Measurements from ENCODE around the gene GPA33.

The GPA33 gene

DNA sequence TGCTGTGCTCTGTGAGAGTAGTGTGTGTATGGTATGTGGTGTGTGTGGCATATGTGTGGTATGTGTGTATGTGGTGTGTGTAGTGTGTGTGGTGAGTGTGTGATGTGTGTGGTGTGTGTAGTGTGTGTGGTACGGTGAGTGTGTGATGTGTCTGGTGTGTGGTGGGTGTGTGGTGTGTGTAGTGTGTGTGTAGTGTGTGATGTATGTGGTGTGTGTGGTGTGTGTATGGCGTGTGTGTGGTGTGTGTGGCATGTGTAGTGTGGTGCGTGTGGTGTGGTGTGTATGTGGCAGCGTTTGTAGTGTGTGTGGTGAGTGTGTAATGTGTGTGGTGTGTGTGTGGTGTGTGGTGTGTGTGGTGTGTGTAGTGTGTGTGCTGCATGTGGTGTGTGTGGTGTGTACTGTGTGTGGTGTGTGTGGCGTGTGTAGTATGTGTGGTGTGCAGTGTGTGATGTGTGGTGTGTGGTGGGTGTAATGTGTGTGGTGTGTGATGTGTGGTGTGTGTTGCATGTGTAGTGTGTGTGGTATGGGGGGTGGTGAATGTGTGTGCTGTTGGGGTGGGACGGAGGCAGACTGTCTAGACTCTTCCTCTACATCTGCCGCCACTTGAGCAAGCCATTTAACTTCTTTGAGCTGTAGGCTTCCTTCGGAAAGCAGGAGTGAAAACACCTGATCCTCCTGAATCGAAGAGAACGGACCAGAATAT lies 33.5 kb downstream of the GPA33 start:
- ChIA-PET POLR2A (interaction anchor here (0.8 to 1.2 kb wide), 2 partner anchors 146 to 217 kb away, joined by 3 to 8 read pairs; partner anchors contain the start of gene POGK), CTCF (interaction anchor here (0.5 to 16.2 kb wide), 22 partner anchors 10 to 937 kb away, joined by 3 to 702 read pairs (median 4); partner anchors contain the start of gene TADA1)
- Histone ChIP-seq H3K36me3 (ENCODE audit: control insufficient read depth in 2 of 2, insufficient read depth in 1 of 2, low read length in 2 of 2) (no peaks in the 10 kb centered on the region), H3K27ac (ENCODE audit: extremely low read depth, low read depth, low read length) (no peak overlapping the region), H3K4me1 (ENCODE audit: control insufficient read depth, insufficient read depth, low read length) (no peaks in the 10 kb centered on the region), H3K4me3 (ENCODE audit: low read depth, low read length) (no peak overlapping the region), H3K9me3 (ENCODE audit: control insufficient read depth, insufficient read depth, low read depth, low read length) (no peaks in the 10 kb centered on the region)
- TF ChIP-seq, protein P1, sequence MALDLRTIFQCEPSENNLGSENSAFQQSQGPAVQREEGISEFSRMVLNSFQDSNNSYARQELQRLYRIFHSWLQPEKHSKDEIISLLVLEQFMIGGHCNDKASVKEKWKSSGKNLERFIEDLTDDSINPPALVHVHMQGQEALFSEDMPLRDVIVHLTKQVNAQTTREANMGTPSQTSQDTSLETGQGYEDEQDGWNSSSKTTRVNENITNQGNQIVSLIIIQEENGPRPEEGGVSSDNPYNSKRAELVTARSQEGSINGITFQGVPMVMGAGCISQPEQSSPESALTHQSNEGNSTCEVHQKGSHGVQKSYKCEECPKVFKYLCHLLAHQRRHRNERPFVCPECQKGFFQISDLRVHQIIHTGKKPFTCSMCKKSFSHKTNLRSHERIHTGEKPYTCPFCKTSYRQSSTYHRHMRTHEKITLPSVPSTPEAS (tag by site-specific recombination; IDR thresholded peaks at IDR 0.05): peak; percentile 94
- 0 out of 2 replicates have a peak, but pooled peaks have one; percentile 44 for TF ChIP-seq ZNF670 (tag by site-specific recombination; IDR thresholded peaks at IDR 0.05; ENCODE audit: low read depth)
- TF ChIP-seq, protein P2, sequence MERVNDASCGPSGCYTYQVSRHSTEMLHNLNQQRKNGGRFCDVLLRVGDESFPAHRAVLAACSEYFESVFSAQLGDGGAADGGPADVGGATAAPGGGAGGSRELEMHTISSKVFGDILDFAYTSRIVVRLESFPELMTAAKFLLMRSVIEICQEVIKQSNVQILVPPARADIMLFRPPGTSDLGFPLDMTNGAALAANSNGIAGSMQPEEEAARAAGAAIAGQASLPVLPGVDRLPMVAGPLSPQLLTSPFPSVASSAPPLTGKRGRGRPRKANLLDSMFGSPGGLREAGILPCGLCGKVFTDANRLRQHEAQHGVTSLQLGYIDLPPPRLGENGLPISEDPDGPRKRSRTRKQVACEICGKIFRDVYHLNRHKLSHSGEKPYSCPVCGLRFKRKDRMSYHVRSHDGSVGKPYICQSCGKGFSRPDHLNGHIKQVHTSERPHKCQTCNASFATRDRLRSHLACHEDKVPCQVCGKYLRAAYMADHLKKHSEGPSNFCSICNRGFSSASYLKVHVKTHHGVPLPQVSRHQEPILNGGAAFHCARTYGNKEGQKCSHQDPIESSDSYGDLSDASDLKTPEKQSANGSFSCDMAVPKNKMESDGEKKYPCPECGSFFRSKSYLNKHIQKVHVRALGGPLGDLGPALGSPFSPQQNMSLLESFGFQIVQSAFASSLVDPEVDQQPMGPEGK (tag by site-specific recombination; IDR thresholded peaks at IDR 0.05): 0 out of 2 replicates have a peak, but pooled peaks have one; percentile 38
- TF ChIP-seq ZNF2 (tag by site-specific recombination; IDR thresholded peaks at IDR 0.05): 0 out of 2 replicates have a peak, but pooled peaks have one; percentile 53
- TF ChIP-seq ZNF791 (tag by site-specific recombination; IDR thresholded peaks at IDR 0.05): 0 out of 2 replicates have a peak, but pooled peaks have one; percentile 40
- TF ChIP-seq ZNF529 (tag by site-specific recombination; IDR thresholded peaks at IDR 0.05; ENCODE audit: insufficient replicate concordance): no peak
- 0 out of 2 replicates have a peak, but pooled peaks have one; percentile 28 for TF ChIP-seq ZNF501 (tag by site-specific recombination; IDR thresholded peaks at IDR 0.05)
- TF ChIP-seq KLF9 (tag by site-specific recombination; IDR thresholded peaks at IDR 0.05; ENCODE audit: low read depth): 0 out of 2 replicates have a peak, but pooled peaks have one; percentile 53
- no peak for TF ChIP-seq ZNF701 (tag by site-specific recombination; IDR thresholded peaks at IDR 0.05)
- TF ChIP-seq, protein P3, sequence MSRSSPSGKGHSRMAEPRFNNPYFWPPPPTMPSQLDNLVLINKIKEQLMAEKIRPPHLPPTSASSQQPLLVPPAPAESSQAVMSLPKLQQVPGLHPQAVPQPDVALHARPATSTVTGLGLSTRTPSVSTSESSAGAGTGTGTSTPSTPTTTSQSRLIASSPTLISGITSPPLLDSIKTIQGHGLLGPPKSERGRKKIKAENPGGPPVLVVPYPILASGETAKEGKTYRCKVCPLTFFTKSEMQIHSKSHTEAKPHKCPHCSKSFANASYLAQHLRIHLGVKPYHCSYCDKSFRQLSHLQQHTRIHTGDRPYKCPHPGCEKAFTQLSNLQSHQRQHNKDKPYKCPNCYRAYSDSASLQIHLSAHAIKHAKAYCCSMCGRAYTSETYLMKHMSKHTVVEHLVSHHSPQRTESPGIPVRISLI (tag by site-specific recombination; IDR thresholded peaks at IDR 0.05): no peak
- TF ChIP-seq PRDM1 (tag by site-specific recombination; IDR thresholded peaks at IDR 0.05): peak; percentile 32; the same call in 1 of the 2 replicates
- no peak for TF ChIP-seq ZNF548 (tag by site-specific recombination; IDR thresholded peaks at IDR 0.05)
- 0 out of 2 replicates have a peak, but pooled peaks have one; percentile 31 for TF ChIP-seq ZNF157 (tag by site-specific recombination; IDR thresholded peaks at IDR 0.05)
- TF ChIP-seq, protein P4, sequence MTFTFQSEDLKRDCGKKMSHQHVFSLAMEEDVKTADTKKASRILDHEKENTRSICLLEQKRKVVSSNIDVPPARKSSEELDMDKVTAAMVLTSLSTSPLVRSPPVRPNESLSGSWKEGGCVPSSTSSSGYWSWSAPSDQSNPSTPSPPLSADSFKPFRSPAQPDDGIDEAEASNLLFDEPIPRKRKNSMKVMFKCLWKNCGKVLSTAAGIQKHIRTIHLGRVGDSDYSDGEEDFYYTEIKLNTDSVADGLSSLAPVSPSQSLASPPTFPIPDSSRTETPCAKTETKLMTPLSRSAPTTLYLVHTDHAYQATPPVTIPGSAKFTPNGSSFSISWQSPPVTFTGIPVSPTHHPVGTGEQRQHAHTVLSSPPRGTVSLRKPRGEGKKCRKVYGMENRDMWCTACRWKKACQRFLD (tag by site-specific recombination; IDR thresholded peaks at IDR 0.05): no peak
- peak; percentile 11; the same call in 1 of the 2 replicates for TF ChIP-seq EGR2 (tag by site-specific recombination; IDR thresholded peaks at IDR 0.05; ENCODE audit: low read depth)
- no peak for TF ChIP-seq SALL2 (tag by site-specific recombination; IDR thresholded peaks at IDR 0.05; ENCODE audit: borderline replicate concordance)
- TF ChIP-seq ZNF23 (tag by site-specific recombination; IDR thresholded peaks at IDR 0.05; ENCODE audit: borderline replicate concordance): no peak
- TF ChIP-seq, protein P5, sequence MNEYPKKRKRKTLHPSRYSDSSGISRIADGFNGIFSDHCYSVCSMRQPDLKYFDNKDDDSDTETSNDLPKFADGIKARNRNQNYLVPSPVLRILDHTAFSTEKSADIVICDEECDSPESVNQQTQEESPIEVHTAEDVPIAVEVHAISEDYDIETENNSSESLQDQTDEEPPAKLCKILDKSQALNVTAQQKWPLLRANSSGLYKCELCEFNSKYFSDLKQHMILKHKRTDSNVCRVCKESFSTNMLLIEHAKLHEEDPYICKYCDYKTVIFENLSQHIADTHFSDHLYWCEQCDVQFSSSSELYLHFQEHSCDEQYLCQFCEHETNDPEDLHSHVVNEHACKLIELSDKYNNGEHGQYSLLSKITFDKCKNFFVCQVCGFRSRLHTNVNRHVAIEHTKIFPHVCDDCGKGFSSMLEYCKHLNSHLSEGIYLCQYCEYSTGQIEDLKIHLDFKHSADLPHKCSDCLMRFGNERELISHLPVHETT (tag by site-specific recombination; IDR thresholded peaks at IDR 0.05): no peak
- TF ChIP-seq MYNN (tag by site-specific recombination; IDR thresholded peaks at IDR 0.05; ENCODE audit: borderline replicate concordance): peak; percentile 43; the same call in 1 of the 2 replicates
- TF ChIP-seq ZNF138 (tag by site-specific recombination; IDR thresholded peaks at IDR 0.05; ENCODE audit: borderline replicate concordance): no peak; the same call in 1 of the 2 replicates
- TF ChIP-seq, protein P6, sequence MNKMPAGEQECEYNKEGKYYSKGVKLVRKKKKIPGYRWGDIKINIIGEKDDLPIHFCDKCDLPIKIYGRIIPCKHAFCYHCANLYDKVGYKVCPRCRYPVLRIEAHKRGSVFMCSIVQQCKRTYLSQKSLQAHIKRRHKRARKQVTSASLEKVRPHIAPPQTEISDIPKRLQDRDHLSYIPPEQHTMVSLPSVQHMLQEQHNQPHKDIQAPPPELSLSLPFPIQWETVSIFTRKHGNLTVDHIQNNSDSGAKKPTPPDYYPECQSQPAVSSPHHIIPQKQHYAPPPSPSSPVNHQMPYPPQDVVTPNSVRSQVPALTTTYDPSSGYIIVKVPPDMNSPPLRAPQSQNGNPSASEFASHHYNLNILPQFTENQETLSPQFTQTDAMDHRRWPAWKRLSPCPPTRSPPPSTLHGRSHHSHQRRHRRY (tag by site-specific recombination; IDR thresholded peaks at IDR 0.05): peak; percentile 82; the same call in 1 of the 2 replicates
- TF ChIP-seq ZNF785 (tag by site-specific recombination; IDR thresholded peaks at IDR 0.05): peak; percentile 72; the same call in 1 of the 2 replicates
- no peak for TF ChIP-seq ZNF433 (tag by site-specific recombination; IDR thresholded peaks at IDR 0.05; ENCODE audit: low read depth)
- TF ChIP-seq ZNF202 (tag by site-specific recombination; IDR thresholded peaks at IDR 0.05; ENCODE audit: borderline replicate concordance): 0 out of 2 replicates have a peak, but pooled peaks have one; percentile 43
- peak; percentile 44; the same call in 1 of the 2 replicates for TF ChIP-seq ZNF133 (tag by site-specific recombination; IDR thresholded peaks at IDR 0.05)
- TF ChIP-seq ZNF175 (tag by site-specific recombination; IDR thresholded peaks at IDR 0.05): 0 out of 2 replicates have a peak, but pooled peaks have one; percentile 41
- 0 out of 2 replicates have a peak, but pooled peaks have one; percentile 41 for TF ChIP-seq ZNF837 (tag by site-specific recombination; IDR thresholded peaks at IDR 0.05)
